Adipose tissue (tissue), 3 donors: ENCODE data around the gene SPDEF. TPM values are rescaled to one million over a fixed set of nuclear protein-coding genes. Genes with fewer than 3 reads are reported as not detected.

Experiments used
- H3K27ac ChIP-seq: one replicate; pipeline ENCODE4 v1.5.1; 2013; ENCODE audit warnings: low read depth, low read length
- WGBS, 3 donors: extraction: QIAGEN DNeasy Blood & Tissue Kit; methylation state at CpG; one replicate each; pipeline ENCODE4 v1.1.7; 2013; 5-methylcytosine and 5-hydroxymethylcytosine counted together
- polyA plus RNA-seq, 3 donors: library from polyadenylated mRNA; stranded (reverse); fragments of 200-250 nt; gene quantifications; one replicate each; pipeline ENCODE4 v1.2.3, GENCODE V29; 2013
- donor health status: healthy with polysubstance abuse.
- donor health status: Bipolar disorder and iron deficiency.
- donor health status: healthy.

SPDEF gene
- polyA plus RNA-seq, 3 donors, result 0.14 to 2.3 (median 0.45) TPM

GRCh38 chr6:34585512-34586061, 29.5 kb upstream of the SPDEF start:
- no peak overlapping the region for H3K27ac ChIP-seq
- 49 to 62% (median 54%) methylated on average over 4 of the region's 4 CpGs for WGBS, 3 donors

- H3K27ac ChIP-seq, result no peak overlapping the region
- WGBS, 3 donors, result 78 to 88% (median 83%) methylated on average over 2 of the region's 2 CpGs
These were observed 29.0 kb upstream of the SPDEF start for GRCh38 chr6:34585108-34585507.

DNA sequence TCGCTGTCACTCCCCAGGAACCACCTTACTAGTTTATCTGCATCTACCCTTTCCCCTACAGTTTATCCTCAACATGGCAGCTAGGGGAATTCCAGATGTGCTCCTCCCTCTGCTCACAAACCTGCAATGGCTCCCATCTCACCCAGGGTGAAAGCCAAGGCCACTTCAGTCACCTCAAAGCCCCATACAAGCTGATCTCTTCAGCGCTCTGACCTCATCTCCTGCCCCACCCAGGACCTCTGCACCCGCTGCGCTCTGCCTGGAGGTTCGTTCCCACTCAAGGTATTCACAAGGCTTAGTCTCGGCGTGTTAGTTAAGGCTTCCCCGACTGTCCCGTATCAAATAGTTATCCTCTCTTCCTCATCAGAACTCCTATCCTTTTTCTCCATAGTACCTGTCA, 28.6 kb upstream of the SPDEF start:
- WGBS, 3 donors, result 96 to 97% (median 97%) methylated on average over 9 of the region's 9 CpGs

GRCh38 chr6:34583861-34584604, 27.9 kb upstream of the SPDEF start:
- WGBS, 3 donors, result 75 to 81% (median 78%) methylated on average over 5 of the region's 5 CpGs

More for the DNA sequence above, 28.6 kb upstream of the SPDEF start:
- H3K27ac ChIP-seq, result no peak overlapping the region

DNA sequence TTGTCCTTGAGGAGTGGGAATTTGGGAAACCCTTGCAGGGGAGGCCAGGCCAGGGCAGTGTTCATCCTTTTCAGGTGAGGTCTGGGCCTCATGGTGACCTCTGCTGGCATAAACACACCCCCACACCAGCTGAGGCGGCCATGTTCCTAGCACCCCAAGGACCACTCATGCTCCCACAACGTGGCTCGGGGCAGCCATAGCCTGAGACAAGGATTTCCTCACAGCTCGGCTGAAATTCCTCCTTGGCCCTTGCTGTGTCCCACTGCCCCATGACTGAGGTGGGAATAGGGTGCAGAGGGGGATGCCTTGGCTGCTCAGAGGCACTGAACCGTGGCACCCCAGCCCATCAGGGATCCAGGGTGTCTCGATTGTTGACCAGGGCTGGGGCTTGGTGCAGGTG, 27.3 kb upstream of the SPDEF start:
- 86 to 96% (median 96%) methylated on average over 6 of the region's 6 CpGs for WGBS, 3 donors
- no peak overlapping the region for H3K27ac ChIP-seq

More at GRCh38 chr6:34583861-34584604, 27.9 kb upstream of the SPDEF start:
- H3K27ac ChIP-seq, result no peak overlapping the region

- WGBS, 3 donors, result 87 to 97% (median 96%) methylated on average over 4 of the region's 4 CpGs
These were observed 25.4 kb upstream of the SPDEF start for GRCh38 chr6:34581561-34581920.

GRCh38 chr6:34580707-34581560, 24.8 kb upstream of the SPDEF start:
- 82 to 88% (median 82%) methylated on average over 6 of the region's 6 CpGs for WGBS, 3 donors
- H3K27ac ChIP-seq, result no peak overlapping the region

More at GRCh38 chr6:34581561-34581920, 25.4 kb upstream of the SPDEF start:
- no peak overlapping the region for H3K27ac ChIP-seq

- H3K27ac ChIP-seq, result no peak overlapping the region
- 89 to 92% (median 90%) methylated on average over 7 of the region's 7 CpGs for WGBS, 3 donors
These were observed 22.5 kb upstream of the SPDEF start for GRCh38 chr6:34578445-34579262.

DNA sequence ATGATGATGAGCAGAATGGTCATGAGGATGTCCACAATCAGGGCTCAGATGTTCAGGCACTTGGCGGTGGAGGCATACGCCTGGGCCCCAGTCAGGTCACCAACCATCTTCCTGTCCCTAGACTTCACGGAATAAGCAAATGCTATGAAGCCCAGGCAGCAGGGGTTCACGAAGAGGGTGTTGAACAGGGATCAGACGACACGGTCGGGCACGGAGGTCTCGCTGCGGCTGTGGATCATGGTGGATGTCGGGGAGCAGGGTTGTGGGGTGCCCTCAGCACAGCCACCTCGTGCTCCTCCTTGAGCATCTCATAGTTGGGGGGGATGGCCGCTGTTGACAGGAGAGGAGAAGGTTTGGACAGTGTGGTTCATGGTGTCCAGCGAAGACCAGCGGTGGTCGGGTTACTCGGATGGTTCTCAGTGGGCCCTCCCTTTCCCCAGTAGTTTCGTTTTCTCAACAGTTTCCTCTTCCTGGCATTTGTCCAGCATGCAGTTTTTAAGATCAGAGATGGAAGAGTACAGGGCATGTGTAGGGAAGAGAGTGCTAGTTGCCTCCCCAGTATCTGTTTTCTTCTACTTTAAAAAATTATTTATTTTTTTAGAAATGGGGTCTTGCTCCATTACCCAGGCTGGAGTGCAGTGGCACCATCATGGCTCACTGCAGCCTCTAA, 20.3 kb upstream of the SPDEF start:
- WGBS, 3 donors, result 78 to 85% (median 79%) methylated on average over 18 of the region's 18 CpGs
- H3K27ac ChIP-seq, result no peak overlapping the region

DNA sequence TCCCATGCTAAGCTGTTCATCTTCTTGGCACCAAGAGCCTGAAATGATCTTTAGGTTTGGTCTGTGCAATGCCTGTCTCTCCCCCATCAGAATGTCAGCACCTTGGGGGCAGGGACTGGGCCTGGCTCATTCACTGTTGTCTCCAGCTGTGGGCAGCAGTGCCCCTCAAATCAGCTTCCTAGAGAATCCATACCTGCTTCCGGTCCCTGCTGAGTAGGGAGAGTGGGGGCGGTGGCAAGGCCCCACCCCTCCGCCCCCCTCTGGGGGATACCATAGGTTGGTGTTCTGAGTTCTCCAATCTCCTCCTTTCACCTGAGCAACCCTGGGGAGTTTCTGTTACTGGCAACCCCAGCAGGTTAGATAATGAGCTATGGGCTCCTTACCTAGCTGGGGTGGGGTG, 19.2 kb upstream of the SPDEF start:
- H3K27ac ChIP-seq, result no peak overlapping the region
- 67 to 76% (median 69%) methylated on average over 3 of the region's 3 CpGs for WGBS, 3 donors

GRCh38 chr6:34574647-34575293, 18.6 kb upstream of the SPDEF start:
- no peak overlapping the region for H3K27ac ChIP-seq
- WGBS, 3 donors, result 77 to 81% (median 79%) methylated on average over 10 of the region's 10 CpGs

GRCh38 chr6:34573567-34574183, 17.5 kb upstream of the SPDEF start:
- 60 to 77% (median 65%) methylated on average over 8 of the region's 8 CpGs for WGBS, 3 donors
- H3K27ac ChIP-seq, result no peak overlapping the region

- no peak overlapping the region for H3K27ac ChIP-seq
- 85 to 91% (median 85%) methylated on average over 6 of the region's 6 CpGs for WGBS, 3 donors
These were observed 16.5 kb upstream of the SPDEF start for GRCh38 chr6:34572585-34572984.

DNA sequence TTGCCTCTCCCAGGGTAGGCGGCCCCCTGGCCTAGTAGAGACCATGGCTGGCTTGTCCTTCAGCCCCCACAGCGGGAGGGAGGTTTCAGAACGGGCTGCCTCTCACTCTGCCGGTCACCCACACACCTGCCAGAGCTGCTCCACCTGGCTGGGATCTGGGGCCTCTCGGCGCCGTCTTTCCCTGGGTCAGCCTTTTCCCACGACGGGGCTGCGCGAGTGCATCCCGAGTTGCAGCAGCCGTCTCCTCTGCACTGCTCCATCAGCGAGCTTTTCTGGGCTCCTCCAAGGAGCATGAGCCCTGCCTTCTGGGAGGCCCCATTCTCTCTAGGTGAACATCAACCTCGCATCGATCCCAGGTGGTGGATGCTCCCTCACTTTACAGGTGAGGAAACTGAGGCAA, 15.9 kb upstream of the SPDEF start:
- 49 to 79% (median 73%) methylated on average over 16 of the region's 16 CpGs for WGBS, 3 donors

GRCh38 chr6:34571388-34571787, 15.3 kb upstream of the SPDEF start:
- no peak overlapping the region for H3K27ac ChIP-seq
- 66 to 74% (median 71%) methylated on average over 9 of the region's 9 CpGs for whole genome bisulfite sequencing, 3 donors

More for the DNA sequence above, 15.9 kb upstream of the SPDEF start:
- no peak overlapping the region for H3K27ac ChIP-seq

GRCh38 chr6:34570066-34570833, 14.1 kb upstream of the SPDEF start:
- H3K27ac ChIP-seq, result no peak overlapping the region
- 69 to 76% (median 75%) methylated on average over 21 of the region's 21 CpGs for WGBS, 3 donors
